ENCODE measurements around the gene NINJ1.

GRCh38 chr9:93105620-93106019 lies 28.4 kb downstream of the NINJ1 start:
- TF ChIP-seq FOXP2 (optimal IDR thresholded peaks at IDR 0.05; ENCODE audit: borderline replicate concordance, extremely low read depth, extremely low read length, insufficient read depth) (no peak), REST (IDR thresholded peaks at IDR 0.05; ENCODE audit: insufficient read depth in 1 of 2, low read depth in 2 of 2, low read length in 2 of 2) (no peak)
